GM10248 (cell line): ENCODE measurements around the gene GPHB5.

Source experiments
- CTCF ChIA-PET: fragments of 300-600 bp; sonication (Branson Sonifier 250); formaldehyde crosslinking; extraction: SDS; loops from one replicate; lab custom pipeline; 2021; ENCODE audit warnings: antibody characterized with exemption; lab: Yijun Ruan, JAX
- POLR2A ChIA-PET: fragments of 350-650 bp; sonication (Branson Sonifier 250); formaldehyde crosslinking; extraction: SDS; loops from one replicate; lab custom pipeline; 2020; ENCODE audit warnings: antibody characterized with exemption; lab: Yijun Ruan, JAX
- DNase-seq: peaks from one replicate; pipeline ENCODE4 v3.0.0; 2012; ENCODE audit errors: extremely low spot score
- TF ChIP-seq, protein P1 (sequence below): IDR thresholded peaks from 2 replicates; pipeline ENCODE4 v1.5.1; 2012; ENCODE audit warnings: mild to moderate bottlenecking, low read depth; ENCODE audit errors: extremely low read depth, missing control alignments, control extremely low read depth

Gene GPHB5

GRCh38 chr14:63318835-63319234 is at the start of gene GPHB5:
GPHB5 (minus strand) TSS chr14:63318935; CDS start chr14:63317849, 1,086 bp downstream.
- TF ChIP-seq, protein P1, sequence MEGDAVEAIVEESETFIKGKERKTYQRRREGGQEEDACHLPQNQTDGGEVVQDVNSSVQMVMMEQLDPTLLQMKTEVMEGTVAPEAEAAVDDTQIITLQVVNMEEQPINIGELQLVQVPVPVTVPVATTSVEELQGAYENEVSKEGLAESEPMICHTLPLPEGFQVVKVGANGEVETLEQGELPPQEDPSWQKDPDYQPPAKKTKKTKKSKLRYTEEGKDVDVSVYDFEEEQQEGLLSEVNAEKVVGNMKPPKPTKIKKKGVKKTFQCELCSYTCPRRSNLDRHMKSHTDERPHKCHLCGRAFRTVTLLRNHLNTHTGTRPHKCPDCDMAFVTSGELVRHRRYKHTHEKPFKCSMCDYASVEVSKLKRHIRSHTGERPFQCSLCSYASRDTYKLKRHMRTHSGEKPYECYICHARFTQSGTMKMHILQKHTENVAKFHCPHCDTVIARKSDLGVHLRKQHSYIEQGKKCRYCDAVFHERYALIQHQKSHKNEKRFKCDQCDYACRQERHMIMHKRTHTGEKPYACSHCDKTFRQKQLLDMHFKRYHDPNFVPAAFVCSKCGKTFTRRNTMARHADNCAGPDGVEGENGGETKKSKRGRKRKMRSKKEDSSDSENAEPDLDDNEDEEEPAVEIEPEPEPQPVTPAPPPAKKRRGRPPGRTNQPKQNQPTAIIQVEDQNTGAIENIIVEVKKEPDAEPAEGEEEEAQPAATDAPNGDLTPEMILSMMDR, result no peak
- POLR2A ChIA-PET, result no interaction called here
- CTCF ChIA-PET, result no interaction called here

GRCh38 chr14:63367742-63368364 is 49.1 kb upstream of the GPHB5 start:
- ChIA-PET POLR2A (no interaction called here), CTCF (interaction anchor here (1.7 kb wide), 1 partner anchor 13 kb away, joined by 4 read pairs; no protein-coding TSS in a partner anchor)
- TF ChIP-seq, protein P1, result no peak
- DNase-seq, result no peak

More at GRCh38 chr14:63318835-63319234, at the start of gene GPHB5:
- no peak for DNase-seq

DNA sequence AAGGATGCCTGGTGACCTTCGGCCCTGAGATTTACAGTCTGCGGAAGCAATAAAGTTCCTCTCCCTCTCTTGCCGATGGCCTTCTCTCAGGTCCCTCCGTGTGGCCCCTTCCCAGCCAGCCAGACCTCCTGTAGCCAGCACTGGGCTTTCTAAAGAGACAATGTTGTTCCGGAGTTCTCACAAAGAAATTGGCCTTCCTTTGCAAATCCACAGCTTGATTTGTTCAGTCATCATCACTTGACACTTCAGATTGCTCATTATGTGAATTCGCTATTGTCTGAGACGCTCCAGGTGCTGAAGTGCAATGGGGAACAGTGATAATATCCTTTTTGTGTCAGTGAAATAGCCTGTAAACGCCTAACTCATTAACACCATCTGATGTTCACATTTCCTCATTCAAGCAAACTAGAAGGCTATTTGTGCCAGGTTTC is 43.7 kb upstream of the GPHB5 start:
- ChIA-PET POLR2A (no interaction called here), CTCF (interaction anchor here (1.4 kb wide), 1 partner anchor 408 kb away, joined by 3 read pairs; no protein-coding TSS in a partner anchor)
- TF ChIP-seq, protein P1, result no peak
- DNase-seq, result no peak

DNA sequence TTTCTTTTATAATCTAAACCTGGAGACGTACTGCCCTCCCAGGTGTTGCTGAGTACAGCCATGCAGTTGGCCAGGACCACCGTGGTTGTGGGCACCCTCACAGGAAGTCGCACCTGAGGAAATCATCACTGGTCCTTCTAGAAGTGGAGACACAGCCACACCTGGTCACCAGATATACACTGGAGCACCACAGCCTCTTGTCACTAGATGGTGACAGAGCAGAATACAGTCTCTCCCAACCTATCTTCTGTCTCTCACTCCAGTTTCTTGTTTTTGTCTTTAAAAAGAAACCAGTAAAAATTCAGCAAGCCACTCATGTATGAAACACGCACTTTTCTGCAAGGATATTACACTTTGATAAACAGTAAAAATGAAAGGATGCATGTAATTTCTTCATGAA is 43.1 kb upstream of the GPHB5 start:
- CTCF ChIA-PET, result no interaction called here
- POLR2A ChIA-PET, result no interaction called here
- TF ChIP-seq, protein P1, result no peak
- DNase-seq, result no peak

- TF ChIP-seq, protein P1, result no peak
- POLR2A ChIA-PET, result no interaction called here
- DNase-seq, result no peak
- CTCF ChIA-PET, result interaction anchor here (1.2 kb wide), 1 partner anchor 29 kb away, joined by 4 read pairs; no protein-coding TSS in a partner anchor
Measured at GRCh38 chr14:63357841-63358240, 39.1 kb upstream of the GPHB5 start.

GRCh38 chr14:63345826-63346225 is 27.1 kb upstream of the GPHB5 start:
- TF ChIP-seq, protein P1, result no peak
- POLR2A ChIA-PET, result no interaction called here
- no peak for DNase-seq
- CTCF ChIA-PET, result no interaction called here
